Ovary (tissue), 3 donors: ENCODE measurements around the gene GNAS-AS1.

Experiments used
- EP300 ChIP-seq: sonication (generic); formaldehyde crosslinking; IDR thresholded peaks from one replicate; pipeline ENCODE4 v1.6.1; 2017; ENCODE audit warnings: antibody characterized with exemption
- POLR2A ChIP-seq: fragments of 450-650 bp; IDR thresholded peaks from one replicate; pipeline ENCODE4 v1.6.1; 2017; ENCODE audit warnings: antibody characterized with exemption, mild to moderate bottlenecking, moderate library complexity
- TF ChIP-seq, protein P1 (sequence below), 3 donors: fragments of 450-650 bp in 2 of 3; fragments of 200-600 bp in 1 of 3; IDR thresholded peaks; one replicate each; pipeline versions ENCODE4 v1.5.1 to v1.8.0; 2016 to 2022; ENCODE audit warnings: antibody characterized with exemption in 3 of 3, mild to moderate bottlenecking in 1 of 3
- donor health status: DM: no; HTN: no; CAD: no.

DNA sequence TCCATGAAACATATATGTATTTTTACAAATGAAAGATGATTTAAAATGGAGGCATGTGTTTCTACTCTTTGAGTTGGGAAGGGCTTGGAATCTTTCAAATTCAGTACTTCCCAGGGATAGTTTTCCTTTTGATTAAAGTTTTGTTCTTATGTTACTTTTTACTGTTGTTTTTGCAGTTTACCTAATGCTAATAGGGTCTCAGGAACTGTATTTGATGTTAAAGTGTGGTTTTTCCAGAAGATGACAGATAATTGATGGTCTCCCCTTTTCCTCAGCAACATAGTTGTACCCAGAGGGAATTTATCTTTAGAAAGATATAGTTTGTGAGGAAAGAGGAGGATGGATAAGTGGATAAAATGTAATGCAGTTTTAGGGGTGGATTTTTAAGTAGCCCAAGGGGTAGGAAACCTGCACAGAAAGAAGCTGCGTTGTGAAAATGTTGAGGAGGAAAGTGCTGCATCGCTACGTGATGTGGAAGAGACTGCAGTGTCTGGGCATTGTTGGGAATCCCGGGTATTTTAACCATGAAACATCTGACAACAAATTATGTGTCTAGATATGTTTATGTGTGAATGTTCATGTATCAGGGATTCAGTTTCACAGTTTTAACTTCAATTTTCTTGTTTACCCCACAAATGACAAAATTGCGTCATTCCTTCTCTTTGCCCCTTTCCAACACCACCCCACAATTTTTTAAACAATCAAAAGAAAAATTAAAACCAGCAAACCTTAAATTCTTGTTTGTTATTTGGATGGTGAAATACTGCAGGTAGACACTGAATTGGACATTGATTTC lies 44.1 kb upstream of the GNAS-AS1 start:
- TF ChIP-seq, protein P1, sequence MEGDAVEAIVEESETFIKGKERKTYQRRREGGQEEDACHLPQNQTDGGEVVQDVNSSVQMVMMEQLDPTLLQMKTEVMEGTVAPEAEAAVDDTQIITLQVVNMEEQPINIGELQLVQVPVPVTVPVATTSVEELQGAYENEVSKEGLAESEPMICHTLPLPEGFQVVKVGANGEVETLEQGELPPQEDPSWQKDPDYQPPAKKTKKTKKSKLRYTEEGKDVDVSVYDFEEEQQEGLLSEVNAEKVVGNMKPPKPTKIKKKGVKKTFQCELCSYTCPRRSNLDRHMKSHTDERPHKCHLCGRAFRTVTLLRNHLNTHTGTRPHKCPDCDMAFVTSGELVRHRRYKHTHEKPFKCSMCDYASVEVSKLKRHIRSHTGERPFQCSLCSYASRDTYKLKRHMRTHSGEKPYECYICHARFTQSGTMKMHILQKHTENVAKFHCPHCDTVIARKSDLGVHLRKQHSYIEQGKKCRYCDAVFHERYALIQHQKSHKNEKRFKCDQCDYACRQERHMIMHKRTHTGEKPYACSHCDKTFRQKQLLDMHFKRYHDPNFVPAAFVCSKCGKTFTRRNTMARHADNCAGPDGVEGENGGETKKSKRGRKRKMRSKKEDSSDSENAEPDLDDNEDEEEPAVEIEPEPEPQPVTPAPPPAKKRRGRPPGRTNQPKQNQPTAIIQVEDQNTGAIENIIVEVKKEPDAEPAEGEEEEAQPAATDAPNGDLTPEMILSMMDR (IDR thresholded peaks at IDR 0.05): no peak
- TF ChIP-seq POLR2A (no peak), EP300 (no peak)
